ENCODE measurements around the gene ZNF230.

ZNF230 gene

DNA sequence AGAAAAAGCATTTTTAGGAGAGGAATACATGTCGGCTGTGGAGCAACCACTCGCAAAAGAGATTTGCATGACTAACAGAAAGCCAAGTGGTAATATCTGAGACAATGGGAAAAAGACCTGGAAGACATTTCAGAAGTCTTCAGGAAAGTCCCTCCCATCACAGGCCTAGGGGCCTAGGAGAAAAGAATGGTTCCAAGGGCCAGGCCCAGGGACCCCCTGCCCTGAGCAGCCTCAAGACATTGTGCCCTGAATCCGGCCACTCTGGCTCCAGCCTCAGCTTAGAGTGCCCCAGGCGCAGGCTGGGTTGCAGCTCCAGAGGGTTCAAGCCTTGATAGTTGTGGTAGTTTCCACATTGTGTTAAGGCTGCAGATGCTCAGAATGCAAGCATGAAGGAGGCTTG lies 42.3 kb upstream of the ZNF230 start:
- H3K9me2 ChIP-seq (replicated peaks; ENCODE audit: insufficient read depth, low read length) = no peaks in the 10 kb centered on the region
- H3K79me2 ChIP-seq (ENCODE audit: low read length) = no peaks in the 10 kb centered on the region
- no peaks in the 10 kb centered on the region for H4K20me1 ChIP-seq (ENCODE audit: insufficient read depth, low read length)
- H3K4me3 ChIP-seq (ENCODE audit: low read length) = no peak overlapping the region
- TF ChIP-seq CTCF (IDR thresholded peaks at IDR 0.05; ENCODE audit: low read length) (no peak), EZH2 (optimal IDR thresholded peaks at IDR 0.05; ENCODE audit: low read depth, low read length) (no peak), EZH2phosphoT487 (IDR thresholded peaks at IDR 0.05; ENCODE audit: low read length) (no peak)
- H3K27me3 ChIP-seq (replicated peaks; ENCODE audit: insufficient read depth, low read length) = no peaks in the 10 kb centered on the region
- no peak overlapping the region for H2AFZ ChIP-seq (ENCODE audit: low read length)
- H3K9ac ChIP-seq (ENCODE audit: low read length) = no peak overlapping the region
- no peaks in the 10 kb centered on the region for H3K9me3 ChIP-seq (replicated peaks; ENCODE audit: insufficient read depth, low read length)
- no peaks in the 10 kb centered on the region for H3F3A ChIP-seq (ENCODE audit: insufficient read depth, low read length)
- no peak overlapping the region for H3K27ac ChIP-seq (ENCODE audit: low read length)
- H3K36me3 ChIP-seq (replicated peaks; ENCODE audit: insufficient read depth, low read length) = no peaks in the 10 kb centered on the region
- DNase-seq = no peak
- H3K4me2 ChIP-seq (ENCODE audit: low read depth, low read length) = no peak overlapping the region
- H3K4me1 ChIP-seq (ENCODE audit: low read length) = no peaks in the 10 kb centered on the region

GRCh38 chr19:43966079-43966694 lies 36.6 kb upstream of the ZNF230 start:
- Histone ChIP-seq H4K20me1 (ENCODE audit: insufficient read depth, low read length) (no peaks in the 10 kb centered on the region), H3F3A (ENCODE audit: insufficient read depth, low read length) (no peaks in the 10 kb centered on the region), H3K36me3 (replicated peaks; ENCODE audit: insufficient read depth, low read length) (no peaks in the 10 kb centered on the region), H3K4me1 (ENCODE audit: low read length) (no peaks in the 10 kb centered on the region), H3K9me2 (replicated peaks; ENCODE audit: insufficient read depth, low read length) (no peaks in the 10 kb centered on the region), H3K4me2 (ENCODE audit: low read depth, low read length) (no peak overlapping the region), H2AFZ (ENCODE audit: low read length) (no peak overlapping the region), H3K27ac (ENCODE audit: low read length) (no peak overlapping the region), H3K9ac (ENCODE audit: low read length) (no peak overlapping the region), H3K9me3 (replicated peaks; ENCODE audit: insufficient read depth, low read length) (no peaks in the 10 kb centered on the region), H3K27me3 (replicated peaks; ENCODE audit: insufficient read depth, low read length) (no peaks in the 10 kb centered on the region), H3K4me3 (ENCODE audit: low read length) (no peak overlapping the region), H3K79me2 (ENCODE audit: low read length) (no peaks in the 10 kb centered on the region)
- DNase-seq = no peak
- TF ChIP-seq CTCF (IDR thresholded peaks at IDR 0.05; ENCODE audit: low read length) (no peak), EZH2phosphoT487 (IDR thresholded peaks at IDR 0.05; ENCODE audit: low read length) (no peak), EZH2 (optimal IDR thresholded peaks at IDR 0.05; ENCODE audit: low read depth, low read length) (no peak)

GRCh38 chr19:43976732-43977131 lies 26.0 kb upstream of the ZNF230 start:
- no peaks in the 10 kb centered on the region for H3K4me1 ChIP-seq (ENCODE audit: low read length)
- H3K9me3 ChIP-seq (replicated peaks; ENCODE audit: insufficient read depth, low read length) = no peaks in the 10 kb centered on the region

DNA sequence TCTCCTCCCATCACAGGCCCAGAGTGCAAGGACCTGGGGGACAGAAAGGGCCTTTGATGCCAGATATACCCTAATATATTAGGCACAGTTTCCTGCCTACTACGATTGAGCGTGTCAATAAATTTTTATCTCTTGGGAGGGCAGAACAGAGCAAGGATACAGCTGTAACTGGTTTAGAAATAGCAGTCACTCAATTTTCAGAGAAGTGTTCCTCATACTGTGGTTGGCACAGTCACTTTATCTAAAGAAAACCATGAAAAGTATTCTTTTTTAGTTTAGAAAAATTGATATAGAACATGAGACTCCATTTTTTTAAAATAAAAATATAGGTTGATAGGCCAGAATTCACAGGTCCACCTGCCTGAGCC lies 19.2 kb upstream of the ZNF230 start:
- Histone ChIP-seq H3K27me3 (replicated peaks; ENCODE audit: insufficient read depth, low read length) (no peaks in the 10 kb centered on the region), H3K36me3 (replicated peaks; ENCODE audit: insufficient read depth, low read length) (no peaks in the 10 kb centered on the region), H2AFZ (ENCODE audit: low read length) (peak overlapping the region; percentile 86), H3F3A (ENCODE audit: insufficient read depth, low read length) (no peaks in the 10 kb centered on the region), H3K4me3 (ENCODE audit: low read length) (peak overlapping the region; percentile 73), H4K20me1 (ENCODE audit: insufficient read depth, low read length) (no peaks in the 10 kb centered on the region), H3K79me2 (ENCODE audit: low read length) (no peaks in the 10 kb centered on the region), H3K9me3 (replicated peaks; ENCODE audit: insufficient read depth, low read length) (no peaks in the 10 kb centered on the region), H3K9ac (ENCODE audit: low read length) (no peak overlapping the region; the same call in 1 of the 2 replicates), H3K4me1 (ENCODE audit: low read length) (no peaks in the 10 kb centered on the region), H3K27ac (ENCODE audit: low read length) (no peak overlapping the region), H3K9me2 (replicated peaks; ENCODE audit: insufficient read depth, low read length) (no peaks in the 10 kb centered on the region), H3K4me2 (ENCODE audit: low read depth, low read length) (peak overlapping the region; percentile 54; the same call in 1 of the 2 replicates)
- DNase-seq = no peak
- no peak for TF ChIP-seq CTCF (IDR thresholded peaks at IDR 0.05; ENCODE audit: low read length)
- TF ChIP-seq EZH2phosphoT487 (IDR thresholded peaks at IDR 0.05; ENCODE audit: low read length) = no peak
- no peak for TF ChIP-seq EZH2 (optimal IDR thresholded peaks at IDR 0.05; ENCODE audit: low read depth, low read length)

More at GRCh38 chr19:43976732-43977131, 26.0 kb upstream of the ZNF230 start:
- Histone ChIP-seq H2AFZ (ENCODE audit: low read length) (no peak overlapping the region), H3F3A (ENCODE audit: insufficient read depth, low read length) (no peaks in the 10 kb centered on the region), H3K36me3 (replicated peaks; ENCODE audit: insufficient read depth, low read length) (no peaks in the 10 kb centered on the region), H3K4me2 (ENCODE audit: low read depth, low read length) (no peak overlapping the region), H3K27me3 (replicated peaks; ENCODE audit: insufficient read depth, low read length) (no peaks in the 10 kb centered on the region), H4K20me1 (ENCODE audit: insufficient read depth, low read length) (no peaks in the 10 kb centered on the region), H3K27ac (ENCODE audit: low read length) (no peak overlapping the region), H3K9ac (ENCODE audit: low read length) (no peak overlapping the region), H3K9me2 (replicated peaks; ENCODE audit: insufficient read depth, low read length) (no peaks in the 10 kb centered on the region), H3K4me3 (ENCODE audit: low read length) (no peak overlapping the region), H3K79me2 (ENCODE audit: low read length) (no peaks in the 10 kb centered on the region)
- no peak for DNase-seq
- no peak for TF ChIP-seq EZH2 (optimal IDR thresholded peaks at IDR 0.05; ENCODE audit: low read depth, low read length)
